ENCODE measurements around the gene HOXD3.
A peak's percentile ranks its signal among the peaks of the same experiment; 100 is the strongest.

HOXD3 gene

GRCh38 chr2:176128982-176129796 is 27.9 kb upstream of the HOXD3 start, which contains the start of gene HOXD8:
Gene HOXD8, plus strand, starts transcription at chr2:176129705. Its CDS starts 662 bp downstream, at chr2:176130367.
- no peak for TF ChIP-seq CTCF (IDR thresholded peaks at IDR 0.05; ENCODE audit: low read depth, low read length)
- no peaks in the 10 kb centered on the region for H3K4me1 ChIP-seq
- H3K27me3 ChIP-seq: no peaks in the 10 kb centered on the region
- no peaks in the 10 kb centered on the region for H3K36me3 ChIP-seq
- peak within 1 kb of the TSS; percentile 68 for H3K4me3 ChIP-seq (ENCODE audit: low read depth, low read length)
- DNase-seq: peak; percentile 75
- no peaks in the 10 kb centered on the region for H3K9me3 ChIP-seq

GRCh38 chr2:176129813-176130146 is 27.3 kb upstream of the HOXD3 start:
- no peaks in the 10 kb centered on the region for H3K36me3 ChIP-seq
- H3K4me3 ChIP-seq (ENCODE audit: low read depth, low read length): peak overlapping the region; percentile 53
- H3K9me3 ChIP-seq: no peaks in the 10 kb centered on the region
- H3K27me3 ChIP-seq: no peaks in the 10 kb centered on the region
- TF ChIP-seq CTCF (IDR thresholded peaks at IDR 0.05; ENCODE audit: low read depth, low read length): no peak
- no peak for DNase-seq
- 0 out of 2 replicates have a peak, but pooled peaks cover under 1% of the 10 kb centered on the region for H3K4me1 ChIP-seq

- TF ChIP-seq CTCF (IDR thresholded peaks at IDR 0.05; ENCODE audit: low read depth, low read length): no peak
- no peaks in the 10 kb centered on the region for H3K9me3 ChIP-seq
- no peaks in the 10 kb centered on the region for H3K27me3 ChIP-seq
- DNase-seq: peak; percentile 65
- H3K4me1 ChIP-seq: peaks cover 6% of the 10 kb centered on the region; the same call in 1 of the 2 replicates
- no peaks in the 10 kb centered on the region for H3K36me3 ChIP-seq
- peak overlapping the region; percentile 68 for H3K4me3 ChIP-seq (ENCODE audit: low read depth, low read length)
Observed at GRCh38 chr2:176130147-176130956, 26.8 kb upstream of the HOXD3 start.

GRCh38 chr2:176130957-176131847 is 25.9 kb upstream of the HOXD3 start:
- peak overlapping the region; percentile 68 for H3K4me3 ChIP-seq (ENCODE audit: low read depth, low read length)
- TF ChIP-seq CTCF (IDR thresholded peaks at IDR 0.05; ENCODE audit: low read depth, low read length): no peak
- no peaks in the 10 kb centered on the region for H3K9me3 ChIP-seq
- peaks cover 7% of the 10 kb centered on the region; the same call in 1 of the 2 replicates for H3K4me1 ChIP-seq
- H3K36me3 ChIP-seq: no peaks in the 10 kb centered on the region
- no peaks in the 10 kb centered on the region for H3K27me3 ChIP-seq
- DNase-seq: no peak

GRCh38 chr2:176131848-176132158 is 25.3 kb upstream of the HOXD3 start:
- H3K27me3 ChIP-seq: no peaks in the 10 kb centered on the region
- no peak for TF ChIP-seq CTCF (IDR thresholded peaks at IDR 0.05; ENCODE audit: low read depth, low read length)
- no peaks in the 10 kb centered on the region for H3K36me3 ChIP-seq

More at GRCh38 chr2:176131848-176132158, 25.3 kb upstream of the HOXD3 start:
- Histone ChIP-seq H3K9me3 (no peaks in the 10 kb centered on the region), H3K4me3 (ENCODE audit: low read depth, low read length) (peak overlapping the region; percentile 68), H3K4me1 (peaks cover 7% of the 10 kb centered on the region; the same call in 1 of the 2 replicates)
- no peak for DNase-seq
